HCT116 (cell line): ENCODE results near the gene NR2E1. TPM values are rescaled to one million over a fixed set of nuclear protein-coding genes. Genes with fewer than 3 reads are reported as not detected.

Source experiments
- ATAC-seq: fragments of 200-7000 bp; cut with Tn5 transposase; 2 replicates; pipeline ENCODE4 v1.9.1; 2020; ENCODE audit warnings: mild to moderate bottlenecking, moderate library complexity
- BruUV-seq: library from RNA; stranded (reverse); fragments of 400-500 nt; replicated peaks from 2 replicates; lab custom pipeline; 2021; lab: Mats Ljungman, UMichigan
- CTCF ChIA-PET: fragments of 300-600 bp; sonication (Branson Sonifier 250); formaldehyde crosslinking; loops from one replicate; lab custom pipeline; 2021; ENCODE audit warnings: antibody characterized with exemption; lab: Charles Lee
- POLR2A ChIA-PET: fragments of 300-600, 350-600 bp; sonication (Branson Sonifier 250); formaldehyde crosslinking; loops from one replicate; lab custom pipeline; 2021; ENCODE audit warnings: antibody characterized with exemption; lab: Charles Lee
- RAD21 ChIA-PET, 2 experiments: fragments of 300-600 bp; sonication (Branson Sonifier 250); formaldehyde crosslinking; loops; one replicate each; lab custom pipeline; 2023; ENCODE audit warnings: low total read pairs in 2 of 2; ENCODE audit not compliant: uncharacterized antibody in 2 of 2, unreplicated experiment in 2 of 2, low non-redundant PET in 1 of 2; lab: Charles Lee
- DNase-seq: peaks from one replicate; pipeline ENCODE4 v3.0.0-alpha.2; 2010; ENCODE audit warnings: low read depth, low spot score
- H2AFZ ChIP-seq: fragments of 200-600 bp; shearing (Covaris generic), sonication (generic); 2 replicates; pipeline ENCODE4 v1.6.1; 2017; ENCODE audit warnings: low read depth, mixed run types, mixed read lengths, antibody characterized with exemption, low read length; ENCODE audit not compliant: poor library complexity, severe bottlenecking
- H3K27ac ChIP-seq: 2 replicates; pipeline ENCODE4 v1.5.1; 2012; ENCODE audit warnings: low read depth, low read length
- H3K27me3 ChIP-seq: fragments of 200-600 bp; sonication (generic); 2 replicates; pipeline ENCODE4 v1.6.1; 2016; ENCODE audit warnings: mixed run types, low read length, mixed read lengths; ENCODE audit not compliant: insufficient read depth
- H3K36me3 ChIP-seq, 2 experiments: fragments of 200-500 bp in 1 of 2; fragments of 200-600 bp in 1 of 2; sonication (Bioruptor generic) in 1 of 2; sonication (generic) in 1 of 2; 2 replicates each; pipeline versions ENCODE4 v1.5.1 to v1.6.1; 2014 to 2016; ENCODE audit warnings: low read length in 2 of 2, inconsistent platforms in 1 of 2, mixed read lengths in 1 of 2, mixed run types in 1 of 2; ENCODE audit not compliant: insufficient read depth in 2 of 2, control insufficient read depth in 1 of 2
- H3K4me1 ChIP-seq, 2 experiments: fragments of 200-600 bp in 1 of 2; sonication (generic) in 1 of 2; 2 replicates each; pipeline versions ENCODE4 v1.5.1 to v1.6.1; 2012 to 2017; ENCODE audit warnings: low read length in 2 of 2, inconsistent platforms in 1 of 2, mild to moderate bottlenecking in 1 of 2, mixed read lengths in 1 of 2, mixed run types in 1 of 2, moderate library complexity in 1 of 2; ENCODE audit not compliant: insufficient read depth in 2 of 2, control insufficient read depth in 1 of 2
- H3K4me2 ChIP-seq: fragments of 200-600 bp; sonication (generic); 2 replicates; pipeline ENCODE4 v1.6.1; 2017; ENCODE audit warnings: mixed run types, low read length, mixed read lengths
- H3K4me3 ChIP-seq, 2 experiments: fragments of 200-600 bp in 1 of 2; sonication (generic) in 1 of 2; replicated peaks in 1 of 2; 2 replicates each; pipeline ENCODE4 v1.5.1; 2011 to 2016; ENCODE audit warnings: low read length in 2 of 2, control low read depth in 1 of 2, low read depth in 1 of 2, mild to moderate bottlenecking in 1 of 2, mixed read lengths in 1 of 2, mixed run types in 1 of 2
- H3K79me2 ChIP-seq: fragments of 200-600 bp; sonication (generic); 2 replicates; pipeline ENCODE4 v1.6.1; 2017; ENCODE audit warnings: mild to moderate bottlenecking, mixed run types, low read length, moderate library complexity, mixed read lengths; ENCODE audit not compliant: insufficient read depth
- H3K9ac ChIP-seq: fragments of 200-600 bp; sonication (generic); 2 replicates; pipeline ENCODE4 v1.6.1; 2016; ENCODE audit warnings: low read length, mixed read lengths
- H3K9me2 ChIP-seq: fragments of 200-600 bp; sonication (generic), shearing (Covaris generic); 2 replicates; pipeline ENCODE4 v1.6.1; 2017; ENCODE audit warnings: mixed run types, mild to moderate bottlenecking, moderate library complexity; ENCODE audit not compliant: insufficient read depth
- H3K9me3 ChIP-seq, 2 experiments: fragments of 200-500 bp in 1 of 2; fragments of 200-600 bp in 1 of 2; sonication (Bioruptor generic) in 1 of 2; sonication (generic) in 1 of 2; 2 replicates each; pipeline ENCODE4 v1.6.1; 2014 to 2017; ENCODE audit warnings: low read length in 2 of 2, mixed read lengths in 2 of 2, inconsistent platforms in 1 of 2, low read depth in 1 of 2, mild to moderate bottlenecking in 1 of 2, mixed run types in 1 of 2, moderate library complexity in 1 of 2; ENCODE audit not compliant: control insufficient read depth in 1 of 2, insufficient read depth in 1 of 2
- H4K20me1 ChIP-seq: fragments of 200-600 bp; sonication (generic), shearing (Covaris generic); 2 replicates; pipeline ENCODE4 v1.6.1; 2017; ENCODE audit warnings: mixed run types, mild to moderate bottlenecking, moderate library complexity; ENCODE audit not compliant: insufficient read depth
- EGR1 ChIP-seq: IDR thresholded peaks from 2 replicates; pipeline ENCODE4 v1.6.1; 2012; ENCODE audit warnings: low read depth
- ELF1 ChIP-seq: IDR thresholded peaks from 2 replicates; pipeline ENCODE4 v1.6.1; 2012; ENCODE audit warnings: low read depth, borderline replicate concordance
- EZH2 ChIP-seq: fragments of 200-600 bp; sonication (generic); IDR thresholded peaks from 2 replicates; pipeline ENCODE4 v1.6.1; 2017; ENCODE audit warnings: antibody characterized with exemption, mixed run types
- EZH2phosphoT487 ChIP-seq: fragments of 200-600 bp; IDR thresholded peaks from 2 replicates; pipeline ENCODE4 v1.6.1; 2018; ENCODE audit warnings: antibody characterized with exemption, borderline replicate concordance
- FOSL1 ChIP-seq: IDR thresholded peaks from 2 replicates; pipeline ENCODE4 v1.6.1; 2012; ENCODE audit warnings: low read depth
- JUND ChIP-seq: IDR thresholded peaks from 2 replicates; pipeline ENCODE4 v1.6.1; 2012
- MAX ChIP-seq: IDR thresholded peaks from 2 replicates; pipeline ENCODE4 v1.6.1; 2012
- POLR2A ChIP-seq: IDR thresholded peaks from 2 replicates; pipeline ENCODE4 v1.7.0; 2011; ENCODE audit warnings: borderline replicate concordance; ENCODE audit not compliant: insufficient read depth, insufficient read length; ENCODE audit errors: extremely low read depth
- POLR2AphosphoS5 ChIP-seq: IDR thresholded peaks from 2 replicates; pipeline ENCODE4 v1.6.1; 2011; ENCODE audit warnings: mild to moderate bottlenecking, low read depth, low read length, moderate library complexity
- RAD21 ChIP-seq: IDR thresholded peaks from 2 replicates; pipeline ENCODE4 v1.6.1; 2012; ENCODE audit warnings: low read depth, mild to moderate bottlenecking
- SIN3A ChIP-seq: IDR thresholded peaks from 2 replicates; pipeline ENCODE4 v1.6.1; 2012; ENCODE audit warnings: low read depth
- SP1 ChIP-seq: IDR thresholded peaks from 2 replicates; pipeline ENCODE4 v1.6.1; 2012; ENCODE audit warnings: low read depth
- SRF ChIP-seq: IDR thresholded peaks from 2 replicates; pipeline ENCODE4 v1.6.1; 2012; ENCODE audit warnings: low read depth
- TCF7L2 ChIP-seq: IDR thresholded peaks from 2 replicates; pipeline ENCODE4 v1.7.0; 2011; ENCODE audit warnings: borderline replicate concordance, inconsistent platforms; ENCODE audit not compliant: insufficient read depth, insufficient read length; ENCODE audit errors: extremely low read depth
- YY1 ChIP-seq: IDR thresholded peaks from 2 replicates; pipeline ENCODE4 v1.6.1; 2011; ENCODE audit warnings: low read length, low read depth, moderate library complexity, mild to moderate bottlenecking; ENCODE audit not compliant: insufficient replicate concordance; ENCODE audit errors: extremely low read depth
- ZBTB33 ChIP-seq: IDR thresholded peaks from 2 replicates; pipeline ENCODE4 v1.6.1; 2011; ENCODE audit warnings: mild to moderate bottlenecking, low read length, moderate library complexity; ENCODE audit not compliant: insufficient replicate concordance; ENCODE audit errors: extremely low read depth
- ZFX ChIP-seq: fragments of 450-650 bp; IDR thresholded peaks from 2 replicates; pipeline ENCODE4 v1.6.1; 2017
- ZNF274 ChIP-seq: fragments of 200-500 bp; sonication (Bioruptor generic); IDR thresholded peaks from 2 replicates; pipeline ENCODE4 v1.6.1; 2014; ENCODE audit warnings: mild to moderate bottlenecking, low read depth, low read length, inconsistent platforms
- intact Hi-C: fragments of 100-400 bp; cut with micrococcal nuclease; formaldehyde crosslinking; loops from 2 replicates; pipeline ENCODE4 v1.10.0; 2022
- total RNA-seq: library from RNA; stranded (reverse); gene quantifications from one replicate; pipeline ENCODE4 v1.2.1, GENCODE V29; 2021; ENCODE audit not compliant: unreplicated experiment
- TF ChIP-seq, protein P1 (sequence below), 3 experiments: fragments of 200-600 bp in 1 of 3; sonication (generic) in 1 of 3; IDR thresholded peaks in 2 of 3; conservative IDR thresholded peaks in 1 of 3; 2 replicates each; pipeline ENCODE4 v1.5.1; 2012 to 2017; ENCODE audit warnings: low read depth in 2 of 3, low read length in 2 of 3, antibody characterized with exemption in 1 of 3, borderline replicate concordance in 1 of 3, control low read depth in 1 of 3, mild to moderate bottlenecking in 1 of 3, mixed read lengths in 1 of 3, mixed run types in 1 of 3, moderate library complexity in 1 of 3; ENCODE audit not compliant: insufficient read depth in 1 of 3
- TF ChIP-seq, protein P2 (sequence below): IDR thresholded peaks from 2 replicates; pipeline ENCODE4 v1.6.1; 2012; ENCODE audit warnings: low read depth

NR2E1 gene
- total RNA-seq, 1 experiment from 2014 or later: not detected

GRCh38 chr6:108133594-108134179 lies 32.1 kb upstream of the NR2E1 start:
- no peaks in the 10 kb centered on the region for H3K27me3 ChIP-seq
- no TSS peak for BruUV-seq
- H4K20me1 ChIP-seq: no peaks in the 10 kb centered on the region
- RAD21 ChIA-PET: no interaction called here
- peak overlapping the region; percentile 37 to 61 for H3K4me3 ChIP-seq
- DNase-seq (peak; percentile 66), ATAC-seq (peak; percentile 97)
- intact Hi-C loops: no loop called here
- H3K36me3 ChIP-seq: no peaks in the 10 kb centered on the region
- H3K4me1 ChIP-seq: peaks cover 12 to 21% of the 10 kb centered on the region in 2 experiments; a peak in 3 of 4 replicates
- H3K27ac ChIP-seq: peak overlapping the region; percentile 55
- H2AFZ ChIP-seq: peak overlapping the region; percentile 100
- POLR2A ChIA-PET: interaction anchor here (1.3 kb wide), 1 partner anchor 12 kb away, joined by 3 read pairs; no protein-coding TSS in a partner anchor
- no peaks in the 10 kb centered on the region for H3K9me3 ChIP-seq
- CTCF ChIA-PET: interaction anchor here (1.3 kb wide), 1 partner anchor 358 kb away, joined by 4 read pairs; no protein-coding TSS in a partner anchor
- no peaks in the 10 kb centered on the region for H3K79me2 ChIP-seq
- peak overlapping the region; percentile 56 for H3K9ac ChIP-seq
- H3K4me2 ChIP-seq: peak overlapping the region; percentile 92
- no peaks in the 10 kb centered on the region for H3K9me2 ChIP-seq
- TF ChIP-seq ELF1 (no peak), POLR2A (peak; percentile 25), EGR1 (peak; percentile 56; the same call in 1 of the 2 replicates), EZH2 (no peak), ZNF274 (no peak), MAX (peak; percentile 57), RAD21 (0 out of 2 replicates have a peak, but pooled peaks have one; percentile 13), ZFX (peak; percentile 71), TCF7L2 (peak; percentile 80), SP1 (peak; percentile 41; the same call in 1 of the 2 replicates), JUND (peak; percentile 60), POLR2AphosphoS5 (no peak), EZH2phosphoT487 (no peak), ZBTB33 (no peak), FOSL1 (no peak), YY1 (peak; percentile 27), SRF (no peak), SIN3A (0 out of 2 replicates have a peak, but pooled peaks have one; percentile 9)
- TF ChIP-seq, protein P1, sequence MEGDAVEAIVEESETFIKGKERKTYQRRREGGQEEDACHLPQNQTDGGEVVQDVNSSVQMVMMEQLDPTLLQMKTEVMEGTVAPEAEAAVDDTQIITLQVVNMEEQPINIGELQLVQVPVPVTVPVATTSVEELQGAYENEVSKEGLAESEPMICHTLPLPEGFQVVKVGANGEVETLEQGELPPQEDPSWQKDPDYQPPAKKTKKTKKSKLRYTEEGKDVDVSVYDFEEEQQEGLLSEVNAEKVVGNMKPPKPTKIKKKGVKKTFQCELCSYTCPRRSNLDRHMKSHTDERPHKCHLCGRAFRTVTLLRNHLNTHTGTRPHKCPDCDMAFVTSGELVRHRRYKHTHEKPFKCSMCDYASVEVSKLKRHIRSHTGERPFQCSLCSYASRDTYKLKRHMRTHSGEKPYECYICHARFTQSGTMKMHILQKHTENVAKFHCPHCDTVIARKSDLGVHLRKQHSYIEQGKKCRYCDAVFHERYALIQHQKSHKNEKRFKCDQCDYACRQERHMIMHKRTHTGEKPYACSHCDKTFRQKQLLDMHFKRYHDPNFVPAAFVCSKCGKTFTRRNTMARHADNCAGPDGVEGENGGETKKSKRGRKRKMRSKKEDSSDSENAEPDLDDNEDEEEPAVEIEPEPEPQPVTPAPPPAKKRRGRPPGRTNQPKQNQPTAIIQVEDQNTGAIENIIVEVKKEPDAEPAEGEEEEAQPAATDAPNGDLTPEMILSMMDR (IDR thresholded peaks at IDR 0.05 in 2 of 3, conservative IDR thresholded peaks at IDR 0.05 in 1 of 3; ENCODE audit: borderline replicate concordance in 1 of 3, insufficient read depth in 1 of 3, low read depth in 2 of 3, low read length in 2 of 3): no peak; a peak in 1 of 6 replicates
- TF ChIP-seq, protein P2, sequence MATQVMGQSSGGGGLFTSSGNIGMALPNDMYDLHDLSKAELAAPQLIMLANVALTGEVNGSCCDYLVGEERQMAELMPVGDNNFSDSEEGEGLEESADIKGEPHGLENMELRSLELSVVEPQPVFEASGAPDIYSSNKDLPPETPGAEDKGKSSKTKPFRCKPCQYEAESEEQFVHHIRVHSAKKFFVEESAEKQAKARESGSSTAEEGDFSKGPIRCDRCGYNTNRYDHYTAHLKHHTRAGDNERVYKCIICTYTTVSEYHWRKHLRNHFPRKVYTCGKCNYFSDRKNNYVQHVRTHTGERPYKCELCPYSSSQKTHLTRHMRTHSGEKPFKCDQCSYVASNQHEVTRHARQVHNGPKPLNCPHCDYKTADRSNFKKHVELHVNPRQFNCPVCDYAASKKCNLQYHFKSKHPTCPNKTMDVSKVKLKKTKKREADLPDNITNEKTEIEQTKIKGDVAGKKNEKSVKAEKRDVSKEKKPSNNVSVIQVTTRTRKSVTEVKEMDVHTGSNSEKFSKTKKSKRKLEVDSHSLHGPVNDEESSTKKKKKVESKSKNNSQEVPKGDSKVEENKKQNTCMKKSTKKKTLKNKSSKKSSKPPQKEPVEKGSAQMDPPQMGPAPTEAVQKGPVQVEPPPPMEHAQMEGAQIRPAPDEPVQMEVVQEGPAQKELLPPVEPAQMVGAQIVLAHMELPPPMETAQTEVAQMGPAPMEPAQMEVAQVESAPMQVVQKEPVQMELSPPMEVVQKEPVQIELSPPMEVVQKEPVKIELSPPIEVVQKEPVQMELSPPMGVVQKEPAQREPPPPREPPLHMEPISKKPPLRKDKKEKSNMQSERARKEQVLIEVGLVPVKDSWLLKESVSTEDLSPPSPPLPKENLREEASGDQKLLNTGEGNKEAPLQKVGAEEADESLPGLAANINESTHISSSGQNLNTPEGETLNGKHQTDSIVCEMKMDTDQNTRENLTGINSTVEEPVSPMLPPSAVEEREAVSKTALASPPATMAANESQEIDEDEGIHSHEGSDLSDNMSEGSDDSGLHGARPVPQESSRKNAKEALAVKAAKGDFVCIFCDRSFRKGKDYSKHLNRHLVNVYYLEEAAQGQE: no peak
